ENCODE results near the gene DENND1A.

Gene DENND1A

GRCh38 chr9:123420592-123421111 is 509.3 kb downstream of the DENND1A start:
- DNase-seq = no peak

DNA sequence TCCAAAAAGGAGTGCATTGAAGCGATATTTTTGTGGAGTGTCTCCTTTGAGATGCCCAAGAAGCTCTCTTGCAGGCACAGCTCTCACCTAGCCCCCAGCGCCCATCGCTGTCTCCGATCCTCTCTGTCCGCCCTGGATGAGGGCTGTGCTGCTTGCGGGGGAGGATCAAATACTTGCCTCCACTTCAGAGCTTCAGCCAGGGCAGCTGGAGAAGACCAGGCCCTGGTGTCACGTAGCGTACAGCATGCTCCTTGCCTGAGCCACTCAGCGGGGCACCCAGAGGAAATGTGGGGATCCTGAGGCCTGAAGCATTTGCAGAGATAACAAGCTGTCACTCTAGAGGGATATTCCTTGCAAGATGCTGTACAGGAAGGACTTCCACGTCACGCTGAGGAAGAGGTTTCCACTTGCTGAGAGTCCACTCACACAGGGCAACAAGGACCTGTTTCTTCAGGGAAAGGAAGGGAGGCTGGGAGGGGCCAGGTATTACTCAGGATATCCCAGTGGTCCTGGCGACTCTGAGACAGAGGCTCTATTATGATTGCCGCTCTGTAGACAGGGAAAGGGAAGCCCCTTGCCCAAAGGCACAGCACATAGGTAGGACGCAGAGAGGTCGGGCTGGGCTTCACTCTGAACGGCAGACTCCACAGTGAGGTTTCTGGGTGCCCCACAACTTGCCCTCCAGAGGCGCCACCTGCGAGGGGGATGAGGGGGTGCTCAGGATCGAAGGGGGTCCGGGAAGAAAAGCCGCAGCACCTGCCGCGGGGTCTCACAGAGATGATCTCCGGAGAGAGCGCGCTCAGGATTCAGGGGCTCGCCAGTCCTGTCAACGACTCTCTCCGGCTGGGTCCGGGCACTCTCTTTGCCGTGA is 510.0 kb downstream of the DENND1A start:
- no peak for DNase-seq

GRCh38 chr9:123419091-123419490 is 510.8 kb downstream of the DENND1A start:
- no peak for DNase-seq

DNA sequence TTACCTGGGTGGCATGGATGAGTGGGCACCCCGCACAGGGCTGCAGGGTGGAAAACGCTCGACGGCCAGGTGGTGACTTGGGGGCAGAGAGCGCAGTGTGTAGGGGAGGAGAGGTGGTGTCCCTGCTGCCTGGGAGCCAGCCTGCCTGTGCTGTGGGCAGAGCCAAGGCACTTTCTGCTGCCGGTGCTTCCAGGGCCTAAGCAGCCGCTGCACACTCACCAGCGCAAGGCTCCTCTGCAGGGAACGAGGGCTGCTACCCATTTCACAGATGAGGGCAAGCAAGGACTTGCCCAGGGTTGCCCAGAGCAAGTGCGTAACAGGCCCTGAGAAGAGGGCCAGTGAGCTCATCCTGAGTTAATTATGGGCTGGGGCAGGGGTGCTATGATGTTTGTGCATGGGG is 511.4 kb downstream of the DENND1A start:
- no peak for DNase-seq

DNA sequence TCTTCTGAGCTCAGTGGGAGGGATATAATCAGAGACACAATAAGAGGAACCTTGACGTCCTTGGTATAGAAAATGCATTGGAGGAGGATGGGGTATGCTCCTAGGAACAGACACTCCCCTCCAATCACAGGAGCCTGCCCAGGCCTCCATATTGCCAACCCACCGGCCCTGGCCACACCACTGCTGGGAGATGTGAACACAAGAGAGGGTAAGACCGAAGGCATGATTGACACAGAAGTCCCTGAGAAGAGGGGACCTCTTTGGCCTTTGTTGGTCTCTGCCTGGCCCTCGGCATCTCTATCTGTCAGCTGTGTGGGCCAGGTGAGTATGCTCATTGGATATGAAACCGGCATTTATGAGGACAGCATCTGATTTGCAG is 511.9 kb downstream of the DENND1A start:
- DNase-seq = no peak

- no peak for DNase-seq
These were observed 512.5 kb downstream of the DENND1A start for GRCh38 chr9:123417289-123418051.

DNA sequence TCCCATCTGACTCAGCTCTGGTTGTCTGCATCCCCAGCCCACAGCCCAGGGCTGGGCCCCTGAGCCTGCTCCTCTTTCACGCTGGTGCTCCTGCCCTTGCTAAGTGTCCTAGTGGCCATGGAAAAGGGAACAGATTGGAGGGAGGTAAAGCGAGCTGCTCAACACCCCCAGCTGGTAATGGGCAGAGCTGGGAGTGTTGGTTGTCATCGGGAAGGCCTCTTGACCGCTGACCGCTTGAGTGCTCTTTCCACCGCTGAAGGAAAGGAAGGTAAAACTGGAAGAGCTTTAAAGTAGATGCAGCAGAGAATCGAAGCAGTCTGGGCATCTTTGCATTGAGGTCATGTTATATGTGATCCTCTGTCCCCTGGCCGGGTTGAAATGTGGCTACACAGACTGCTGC is 513.8 kb downstream of the DENND1A start:
- DNase-seq = no peak

- no peak for DNase-seq
These were observed 514.7 kb downstream of the DENND1A start for GRCh38 chr9:123414936-123415930.

DNA sequence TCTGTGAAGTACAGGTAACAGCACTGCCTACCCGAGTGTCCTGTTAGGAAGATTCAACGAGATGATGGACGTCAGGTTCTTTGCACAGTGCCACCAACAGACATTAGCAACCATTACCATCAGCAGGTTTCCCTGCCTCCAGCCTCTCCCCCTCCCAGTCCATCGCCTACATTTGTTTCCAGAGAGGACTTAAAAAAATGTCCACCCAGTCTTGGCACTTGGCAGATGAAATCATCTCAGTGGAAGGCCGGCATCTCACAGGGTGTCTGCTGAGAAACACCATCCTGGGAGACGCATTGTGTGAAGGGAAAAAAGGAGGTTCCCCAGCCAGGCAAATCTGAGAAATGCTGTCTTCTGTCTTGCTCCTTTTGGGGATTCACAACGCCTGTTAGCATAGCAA is 515.7 kb downstream of the DENND1A start:
- DNase-seq = no peak

GRCh38 chr9:123412171-123412820 is 517.6 kb downstream of the DENND1A start:
- no peak for DNase-seq

GRCh38 chr9:123411636-123412035 is 518.3 kb downstream of the DENND1A start:
- no peak for DNase-seq

GRCh38 chr9:123411191-123411590 is 518.7 kb downstream of the DENND1A start:
- DNase-seq = no peak

GRCh38 chr9:123410281-123410910 is 519.5 kb downstream of the DENND1A start:
- no peak for DNase-seq

DNA sequence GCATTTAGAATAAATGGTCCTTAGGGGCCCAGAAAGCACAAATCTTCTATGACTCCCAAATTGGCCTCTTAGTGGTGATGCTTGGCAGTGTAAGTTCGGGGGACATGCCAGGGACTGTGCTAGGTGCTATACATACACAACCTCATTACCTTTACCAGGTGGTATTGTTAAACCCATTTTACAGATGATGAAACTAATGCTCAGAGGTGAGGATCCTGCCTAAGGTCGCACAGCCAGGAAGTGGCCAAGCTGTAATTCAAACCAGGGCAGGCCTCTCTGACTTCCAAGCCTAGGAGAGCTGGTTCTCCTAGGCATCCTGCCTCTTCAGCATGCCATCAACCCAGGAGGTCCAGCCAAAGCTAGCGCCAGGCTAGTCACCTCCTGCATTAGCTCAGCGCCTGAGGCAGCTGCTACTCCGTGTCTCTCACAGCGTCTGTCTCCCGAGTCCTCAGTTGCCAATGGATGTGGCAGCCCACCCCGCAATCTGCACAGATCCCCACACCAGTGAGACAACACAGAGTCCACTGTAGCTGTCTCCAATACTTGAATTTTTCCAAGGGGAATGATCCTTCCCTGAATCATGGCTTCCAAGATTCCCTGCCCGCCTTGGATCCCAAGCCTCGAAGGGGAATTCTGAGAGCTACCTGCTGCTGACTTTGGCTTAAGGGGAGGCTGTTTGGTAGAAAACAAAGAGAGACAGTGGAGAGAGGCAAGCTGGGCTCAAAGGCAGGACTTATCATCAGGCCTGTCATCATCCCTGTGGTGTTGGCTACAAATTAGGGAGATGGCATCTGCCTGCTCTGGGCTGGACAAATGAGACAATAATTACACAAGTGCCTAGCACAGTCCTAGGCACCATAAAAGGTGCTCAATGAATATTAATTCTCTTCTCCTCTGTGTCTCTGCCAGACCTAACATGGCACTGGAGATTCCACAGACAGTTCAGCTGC is 521.3 kb downstream of the DENND1A start:
- DNase-seq = no peak

- no peak for DNase-seq
These were observed 522.6 kb downstream of the DENND1A start for GRCh38 chr9:123407217-123407851.

DNA sequence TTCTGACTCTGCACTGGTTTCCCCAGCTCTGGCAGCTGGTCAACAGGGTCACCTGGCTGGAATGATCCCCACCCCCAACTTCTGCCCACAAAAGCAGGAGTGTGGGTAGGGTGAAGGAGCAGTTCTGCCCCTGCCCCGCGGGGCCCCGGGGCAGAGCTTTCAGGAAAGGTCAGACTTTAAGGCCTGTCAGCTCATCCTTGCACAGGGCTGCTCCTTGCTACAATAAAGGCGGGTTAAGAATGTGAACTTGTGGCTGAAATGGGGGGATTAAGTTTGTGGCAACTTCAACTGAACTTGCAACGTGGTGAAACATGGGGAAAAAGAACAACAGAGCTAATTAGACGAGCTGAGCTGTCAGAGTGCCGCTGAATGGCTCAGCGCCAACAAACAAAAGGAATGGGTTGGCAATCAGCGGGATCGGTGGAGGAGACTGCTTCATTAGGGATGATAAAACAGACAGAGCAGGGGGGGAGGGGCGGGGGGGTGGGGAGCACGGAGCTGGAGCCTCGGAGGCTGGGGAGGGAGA is 523.2 kb downstream of the DENND1A start:
- no peak for DNase-seq

DNA sequence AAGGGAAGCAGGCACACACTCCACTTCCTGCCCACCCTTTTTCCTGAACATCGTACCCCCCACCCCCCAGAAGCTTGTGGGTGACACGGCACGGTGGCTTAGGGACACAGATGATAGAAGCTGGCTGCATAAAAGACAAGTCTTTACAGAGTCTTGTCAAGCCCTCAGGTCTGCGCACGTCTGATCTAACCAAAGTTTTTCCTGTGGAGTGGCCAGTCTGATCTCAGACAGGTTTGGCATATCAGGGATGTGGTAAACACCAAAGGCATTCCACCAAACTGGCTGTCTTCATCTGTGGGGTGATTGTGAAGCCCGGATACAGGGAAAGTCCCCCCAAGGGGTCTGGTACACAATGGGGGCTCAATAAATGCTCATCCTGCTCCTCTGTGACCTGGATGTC is 523.9 kb downstream of the DENND1A start:
- DNase-seq = no peak

DNA sequence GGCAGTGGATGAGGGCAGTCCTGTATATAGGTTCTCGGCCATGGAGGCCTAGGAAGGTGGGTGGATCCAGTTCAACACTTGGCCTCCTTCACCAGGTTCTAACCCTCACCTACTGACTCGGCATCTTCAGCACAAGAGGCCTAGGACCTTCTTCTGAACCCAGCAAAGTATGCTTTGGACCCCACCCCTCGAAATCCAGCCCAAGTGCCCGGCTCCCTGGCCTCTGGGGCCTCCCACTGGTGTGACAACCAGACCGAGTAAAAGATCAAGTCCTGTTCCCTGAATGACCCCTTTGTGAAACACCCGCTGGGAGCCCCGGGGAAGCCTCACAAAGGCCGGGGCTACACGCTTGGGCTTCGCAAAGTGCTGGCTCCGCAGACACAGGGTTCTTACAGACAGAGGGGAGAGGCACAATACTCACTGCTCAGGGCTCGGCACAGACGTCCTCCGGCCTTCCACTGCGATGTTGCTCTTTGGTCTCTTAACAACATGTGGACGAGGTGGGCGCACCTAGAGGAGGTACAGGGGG is 526.9 kb downstream of the DENND1A start:
- DNase-seq = no peak

DNA sequence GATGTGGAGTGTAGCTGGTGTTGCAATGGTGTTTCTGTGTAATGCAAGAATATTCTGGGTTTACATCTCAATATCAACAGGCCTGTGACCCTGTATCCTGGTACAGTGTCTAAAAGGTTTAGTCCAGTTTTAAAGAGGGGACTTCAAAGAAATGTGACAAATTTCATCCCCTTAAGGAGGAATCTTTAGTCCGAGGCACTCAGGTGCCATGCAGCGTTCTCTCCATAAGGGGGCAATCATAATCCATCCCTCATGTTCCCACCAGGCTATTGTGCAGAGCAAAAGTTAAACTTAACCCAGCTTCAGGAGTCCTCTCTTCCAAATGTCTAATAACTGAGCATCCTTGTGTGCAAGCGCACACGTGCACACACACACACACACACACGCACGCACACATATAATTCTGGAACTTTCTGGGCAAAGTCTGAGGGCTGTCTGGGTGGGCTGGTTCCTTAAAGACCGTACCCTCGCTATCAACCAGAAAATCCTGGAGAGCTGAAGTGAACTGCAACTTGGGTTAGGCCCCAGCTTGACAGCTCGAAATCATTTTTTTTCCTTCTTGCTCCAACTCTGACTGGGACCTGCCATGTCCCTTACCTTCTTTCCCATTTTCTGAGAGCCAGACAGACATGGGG is 527.9 kb downstream of the DENND1A start:
- DNase-seq = no peak

Measured in stimulated activated naive CD4-positive, alpha-beta T cell treated with Interleukin-2 at 50 U/mL for 16 hours (primary cell).